ENCODE results near the gene CCNT2. TPM values are rescaled to one million over a fixed set of nuclear protein-coding genes. Genes with fewer than 3 reads are reported as not detected.
"Not testable (repeated sequence)": the region's sequence is repeated elsewhere in the genome, so short reads cannot be mapped to it uniquely, and the experiment has no call there.

Gene CCNT2
- total RNA-seq, 1 experiment from 2014 or later = 41.7 TPM

DNA sequence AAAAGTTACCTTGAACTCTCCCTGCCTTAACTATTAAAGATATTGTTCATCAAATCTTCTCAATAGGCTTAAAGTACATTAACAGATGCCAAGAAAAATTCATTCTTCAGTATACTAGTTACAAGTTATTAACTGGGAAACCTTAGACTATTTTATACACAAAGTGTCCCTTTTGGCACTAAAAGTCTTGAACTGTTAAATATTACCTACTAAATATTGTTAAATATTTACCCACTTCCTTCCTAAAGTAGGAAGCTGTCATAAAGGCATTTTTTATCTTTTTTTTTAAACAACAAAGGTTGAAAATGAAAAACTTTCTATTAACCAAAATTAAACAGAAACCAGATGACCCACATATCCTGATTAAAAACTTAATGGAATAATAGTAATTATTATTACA lies 19.4 kb upstream of the CCNT2 start:
- no peak for DNase-seq (ENCODE audit: low spot score)
- no TSS peak for BruUV-seq (replicated peaks)
- Histone ChIP-seq H3K27ac (ENCODE audit: low read depth, low read length, poor library complexity, severe bottlenecking) (no peak overlapping the region), H3K4me1 (ENCODE audit: insufficient read depth, low read length, poor library complexity, severe bottlenecking) (no peaks in the 10 kb centered on the region), H3K9me3 (ENCODE audit: low read depth, low read length, poor library complexity, severe bottlenecking) (no peaks in the 10 kb centered on the region), H3K4me3 (ENCODE audit: low read depth, low read length, poor library complexity, severe bottlenecking) (no peak overlapping the region), H3K27me3 (replicated peaks; ENCODE audit: insufficient read depth, low read depth, low read length, poor library complexity) (peaks cover 3% of the 10 kb centered on the region), H3K36me3 (ENCODE audit: insufficient read depth, low read length, poor library complexity, severe bottlenecking) (no peaks in the 10 kb centered on the region)
- no peak for TF ChIP-seq EZH2 (IDR thresholded peaks at IDR 0.05; ENCODE audit: borderline replicate concordance, low read depth, low read length, poor library complexity, severe bottlenecking)
- TF ChIP-seq, protein P1, sequence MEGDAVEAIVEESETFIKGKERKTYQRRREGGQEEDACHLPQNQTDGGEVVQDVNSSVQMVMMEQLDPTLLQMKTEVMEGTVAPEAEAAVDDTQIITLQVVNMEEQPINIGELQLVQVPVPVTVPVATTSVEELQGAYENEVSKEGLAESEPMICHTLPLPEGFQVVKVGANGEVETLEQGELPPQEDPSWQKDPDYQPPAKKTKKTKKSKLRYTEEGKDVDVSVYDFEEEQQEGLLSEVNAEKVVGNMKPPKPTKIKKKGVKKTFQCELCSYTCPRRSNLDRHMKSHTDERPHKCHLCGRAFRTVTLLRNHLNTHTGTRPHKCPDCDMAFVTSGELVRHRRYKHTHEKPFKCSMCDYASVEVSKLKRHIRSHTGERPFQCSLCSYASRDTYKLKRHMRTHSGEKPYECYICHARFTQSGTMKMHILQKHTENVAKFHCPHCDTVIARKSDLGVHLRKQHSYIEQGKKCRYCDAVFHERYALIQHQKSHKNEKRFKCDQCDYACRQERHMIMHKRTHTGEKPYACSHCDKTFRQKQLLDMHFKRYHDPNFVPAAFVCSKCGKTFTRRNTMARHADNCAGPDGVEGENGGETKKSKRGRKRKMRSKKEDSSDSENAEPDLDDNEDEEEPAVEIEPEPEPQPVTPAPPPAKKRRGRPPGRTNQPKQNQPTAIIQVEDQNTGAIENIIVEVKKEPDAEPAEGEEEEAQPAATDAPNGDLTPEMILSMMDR (conservative IDR thresholded peaks at IDR 0.05; ENCODE audit: low read depth, low read length) = no peak
- POLR2A ChIA-PET (ENCODE audit: low non-redundant PET) = no interaction called here
- CTCF ChIA-PET = no interaction called here
- intact Hi-C loops (cut with micrococcal nuclease; ENCODE audit: unreplicated experiment) = loop anchor here (5.0 kb wide), 2 partner anchors 117 to 447 kb away; no protein-coding TSS in a partner anchor

DNA sequence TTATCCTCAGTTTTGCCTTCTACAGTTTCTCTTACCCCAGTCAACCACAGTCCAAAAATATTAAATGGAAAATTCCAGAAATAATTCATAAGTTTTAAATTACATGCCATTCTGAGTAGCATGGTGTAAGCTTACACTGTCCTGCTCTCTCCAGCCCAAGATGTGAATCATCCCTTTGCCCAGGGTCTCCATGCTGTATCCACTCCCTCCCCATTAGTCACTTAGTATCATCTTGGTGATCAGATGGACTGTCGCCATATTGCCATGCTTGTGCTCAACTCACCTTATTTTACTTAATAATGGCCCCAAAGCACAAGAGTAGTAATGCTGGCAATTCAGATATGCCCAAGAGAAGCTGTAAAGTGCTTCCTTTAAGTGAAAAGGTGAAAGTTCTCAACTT lies 18.5 kb upstream of the CCNT2 start:
- Histone ChIP-seq H3K4me3 (ENCODE audit: low read depth, low read length, poor library complexity, severe bottlenecking) (no peak overlapping the region), H3K9me3 (ENCODE audit: low read depth, low read length, poor library complexity, severe bottlenecking) (no peaks in the 10 kb centered on the region), H3K4me1 (ENCODE audit: insufficient read depth, low read length, poor library complexity, severe bottlenecking) (no peaks in the 10 kb centered on the region), H3K27me3 (replicated peaks; ENCODE audit: insufficient read depth, low read depth, low read length, poor library complexity) (no peaks in the 10 kb centered on the region), H3K27ac (ENCODE audit: low read depth, low read length, poor library complexity, severe bottlenecking) (no peak overlapping the region), H3K36me3 (ENCODE audit: insufficient read depth, low read length, poor library complexity, severe bottlenecking) (no peaks in the 10 kb centered on the region)
- CTCF ChIA-PET = no interaction called here
- no TSS peak for BruUV-seq (replicated peaks)
- POLR2A ChIA-PET (ENCODE audit: low non-redundant PET) = no interaction called here
- intact Hi-C loops (cut with micrococcal nuclease; ENCODE audit: unreplicated experiment) = no loop called here
- no peak for DNase-seq (ENCODE audit: low spot score)
- TF ChIP-seq, protein P1 (conservative IDR thresholded peaks at IDR 0.05; ENCODE audit: low read depth, low read length) = no peak
- TF ChIP-seq EZH2 (IDR thresholded peaks at IDR 0.05; ENCODE audit: borderline replicate concordance, low read depth, low read length, poor library complexity, severe bottlenecking) = no peak

DNA sequence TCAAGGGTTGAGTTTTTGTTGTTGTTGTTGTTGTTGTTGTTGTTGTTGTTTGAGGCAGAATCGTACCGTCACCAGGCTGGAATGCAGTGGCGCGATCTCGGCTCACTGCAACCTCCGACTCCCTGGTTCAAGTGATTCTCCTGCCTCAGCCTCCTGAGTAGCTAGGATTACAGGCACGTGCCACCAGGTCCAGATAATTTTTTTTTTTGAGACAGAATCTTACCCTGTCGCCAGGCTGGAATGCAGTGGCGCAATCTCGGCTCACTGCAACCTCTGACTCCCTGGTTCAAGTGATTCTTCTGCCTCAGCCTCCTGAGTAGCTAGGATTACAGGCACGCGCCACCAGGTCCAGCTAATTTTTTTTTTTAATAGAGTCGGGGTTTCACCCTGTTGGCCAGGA lies 14.9 kb upstream of the CCNT2 start:
- H3K27me3 ChIP-seq (replicated peaks; ENCODE audit: insufficient read depth, low read depth, low read length, poor library complexity); intact Hi-C loops (cut with micrococcal nuclease; ENCODE audit: unreplicated experiment); POLR2A ChIA-PET (ENCODE audit: low non-redundant PET); H3K4me3 ChIP-seq (ENCODE audit: low read depth, low read length, poor library complexity, severe bottlenecking); DNase-seq (ENCODE audit: low spot score); CTCF ChIA-PET; H3K36me3 ChIP-seq (ENCODE audit: insufficient read depth, low read length, poor library complexity, severe bottlenecking); H3K4me1 ChIP-seq (ENCODE audit: insufficient read depth, low read length, poor library complexity, severe bottlenecking); BruUV-seq (replicated peaks); H3K27ac ChIP-seq (ENCODE audit: low read depth, low read length, poor library complexity, severe bottlenecking); H3K9me3 ChIP-seq (ENCODE audit: low read depth, low read length, poor library complexity, severe bottlenecking): not testable (repeated sequence)

DNA sequence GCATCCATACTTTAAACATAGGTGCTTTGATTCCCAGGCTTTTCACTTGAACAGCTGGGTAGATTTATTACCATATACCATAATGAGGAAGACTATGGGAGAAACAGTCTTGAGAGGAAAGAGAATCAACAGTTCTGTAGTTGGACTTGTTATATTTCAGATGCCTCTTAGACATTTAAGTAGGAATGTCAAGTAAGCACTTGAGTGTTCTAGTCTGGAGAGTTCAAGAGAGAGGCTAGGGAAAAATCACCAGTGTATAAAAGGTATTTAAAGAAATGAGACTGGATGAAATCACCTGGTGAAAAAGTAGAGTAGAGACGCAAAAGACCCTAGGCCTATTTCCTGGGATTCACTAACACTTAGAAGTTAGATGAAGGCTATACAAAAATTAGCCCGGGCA lies 13.5 kb upstream of the CCNT2 start:
- no peaks in the 10 kb centered on the region for H3K36me3 ChIP-seq (ENCODE audit: insufficient read depth, low read length, poor library complexity, severe bottlenecking)
- no peak for DNase-seq (ENCODE audit: low spot score)
- TF ChIP-seq, protein P1 (conservative IDR thresholded peaks at IDR 0.05; ENCODE audit: low read depth, low read length) = no peak
- BruUV-seq (replicated peaks) = no TSS peak
- CTCF ChIA-PET = no interaction called here
- no peak overlapping the region for H3K4me3 ChIP-seq (ENCODE audit: low read depth, low read length, poor library complexity, severe bottlenecking)
- intact Hi-C loops (cut with micrococcal nuclease; ENCODE audit: unreplicated experiment) = no loop called here
- no peaks in the 10 kb centered on the region for H3K9me3 ChIP-seq (ENCODE audit: low read depth, low read length, poor library complexity, severe bottlenecking)
- H3K27ac ChIP-seq (ENCODE audit: low read depth, low read length, poor library complexity, severe bottlenecking) = no peak overlapping the region
- H3K4me1 ChIP-seq (ENCODE audit: insufficient read depth, low read length, poor library complexity, severe bottlenecking) = no peaks in the 10 kb centered on the region
- H3K27me3 ChIP-seq (replicated peaks; ENCODE audit: insufficient read depth, low read depth, low read length, poor library complexity) = no peaks in the 10 kb centered on the region
- POLR2A ChIA-PET (ENCODE audit: low non-redundant PET) = no interaction called here
